Esophagus muscularis mucosa (tissue), 4 donors: ENCODE results near the gene EIF1.

Source experiments
- CTCF ChIP-seq, 3 experiments: fragments of 200-600 bp in 2 of 3; fragments of 450-650 bp in 1 of 3; sonication (generic) in 2 of 3; IDR thresholded peaks; one replicate each; pipeline ENCODE4 v1.5.1; 2017 to 2019; ENCODE audit warnings: antibody characterized with exemption in 3 of 3, mild to moderate bottlenecking in 2 of 3, moderate library complexity in 1 of 3
- EP300 ChIP-seq: sonication (generic); formaldehyde crosslinking; IDR thresholded peaks from one replicate; pipeline ENCODE4 v1.6.1; 2017; ENCODE audit warnings: antibody characterized with exemption
- POLR2A ChIP-seq: fragments of 450-650 bp; IDR thresholded peaks from one replicate; pipeline ENCODE4 v1.6.1; 2017; ENCODE audit warnings: antibody characterized with exemption, moderate library complexity, mild to moderate bottlenecking, low read depth
- POLR2AphosphoS5 ChIP-seq, 2 donors: sonication (generic); formaldehyde crosslinking; IDR thresholded peaks; one replicate each; pipeline ENCODE4 v1.6.1; 2017; ENCODE audit warnings: antibody characterized with exemption in 2 of 2

- TF ChIP-seq POLR2AphosphoS5 (IDR thresholded peaks at IDR 0.05): no peak
- TF ChIP-seq EP300: no peak
- no peak for TF ChIP-seq CTCF (IDR thresholded peaks at IDR 0.05)
- no peak for TF ChIP-seq POLR2A
These were observed 28.4 kb upstream of the EIF1 start for GRCh38 chr17:41660221-41660711.
